GM18508 (cell line): ENCODE measurements around the gene ARHGEF3.
"Not testable (repeated sequence)": the region's sequence is repeated elsewhere in the genome, so short reads cannot be mapped to it uniquely, and the experiment has no call there.

Experiments used
- ATAC-seq: cut with Tn5 transposase; IDR thresholded peaks from one replicate; pipeline ENCODE4 v1.9.1; 2021; ENCODE audit warnings: moderate number of reproducible peaks; ENCODE audit not compliant: insufficient read depth, unreplicated experiment

ARHGEF3 gene

DNA sequence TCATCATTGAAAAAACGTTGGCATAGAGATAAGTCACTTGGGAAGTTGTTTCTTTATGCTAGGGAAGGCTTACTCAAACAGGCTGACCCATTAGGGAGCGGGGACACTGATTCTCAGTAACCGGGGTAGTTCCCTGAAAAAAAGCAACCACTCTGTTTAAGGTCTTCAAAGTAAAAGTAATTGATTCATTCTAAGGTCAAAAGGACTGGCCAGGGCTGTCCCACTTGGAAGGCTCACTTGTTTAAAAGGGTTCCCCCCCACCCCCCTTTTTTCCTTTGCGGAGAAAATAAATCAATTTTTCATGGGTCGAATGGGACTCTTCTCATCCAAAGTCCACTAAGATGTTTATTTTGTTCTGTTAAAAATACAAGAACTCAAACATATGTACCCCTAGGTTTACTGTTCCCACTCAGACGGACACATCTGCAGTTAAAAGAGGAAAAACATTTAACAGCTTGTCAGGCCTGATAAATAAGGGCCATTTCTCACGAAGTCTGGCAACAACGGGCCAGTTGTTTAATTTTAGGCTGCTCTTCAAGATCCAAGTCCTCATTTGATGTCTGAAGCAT is 53.0 kb downstream of the ARHGEF3 start:
- no peak for ATAC-seq

DNA sequence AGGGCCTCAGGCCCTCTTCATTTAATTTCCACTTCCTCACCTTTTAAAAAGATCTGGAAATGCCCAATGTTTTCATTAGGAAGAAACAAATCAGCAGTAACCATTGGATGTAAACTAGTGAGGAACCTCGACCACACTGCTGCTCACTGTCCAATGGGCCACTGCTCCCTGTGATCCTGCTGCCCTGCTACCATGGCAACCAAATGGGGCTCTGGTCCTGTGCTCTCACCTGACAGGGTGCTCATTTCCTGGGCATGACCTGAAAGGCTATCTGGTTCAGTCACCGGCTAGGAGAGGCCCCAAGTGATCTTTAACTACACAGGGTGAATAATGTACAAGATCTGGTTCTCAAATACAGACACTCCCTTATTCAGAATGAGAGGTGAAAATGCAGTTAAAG is 54.6 kb downstream of the ARHGEF3 start:
- ATAC-seq = no peak

DNA sequence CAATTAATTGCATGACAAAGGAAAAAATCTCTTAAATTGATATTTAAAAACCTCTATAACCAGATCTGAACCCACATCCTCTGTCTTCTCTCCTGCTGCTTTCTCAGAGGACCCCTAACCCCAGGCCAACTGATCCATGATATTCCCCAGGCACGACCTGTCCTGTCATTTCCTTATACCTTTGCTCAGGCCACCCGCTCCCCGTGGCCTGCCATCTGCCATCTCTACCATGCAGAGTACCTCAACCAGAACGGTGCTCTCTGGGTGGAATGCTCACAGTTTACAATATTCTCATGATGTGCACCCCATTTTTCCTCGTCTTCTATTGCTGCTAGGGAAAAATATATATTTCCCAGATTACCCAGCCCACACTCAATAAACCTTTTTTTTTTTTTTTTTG is 57.7 kb downstream of the ARHGEF3 start:
- no peak for ATAC-seq

DNA sequence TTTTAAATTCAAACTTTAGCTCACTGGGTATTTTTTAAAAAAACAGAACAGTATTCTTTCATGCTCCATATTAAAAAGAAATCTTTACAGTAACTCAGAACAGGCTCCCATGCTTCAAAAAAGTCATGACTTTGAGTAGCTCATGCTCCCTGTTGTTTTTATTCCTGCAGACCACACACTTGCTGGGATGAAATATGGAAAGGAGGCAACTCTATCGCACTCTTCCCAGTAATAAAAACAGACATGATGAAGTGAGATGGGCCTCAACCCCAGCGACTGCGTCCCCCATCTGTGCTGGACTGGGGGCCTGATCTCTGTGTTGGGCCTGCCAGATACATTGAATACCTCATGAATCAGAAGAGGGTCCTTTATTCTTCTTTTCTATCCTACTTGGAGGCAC is 58.9 kb downstream of the ARHGEF3 start:
- ATAC-seq = no peak

DNA sequence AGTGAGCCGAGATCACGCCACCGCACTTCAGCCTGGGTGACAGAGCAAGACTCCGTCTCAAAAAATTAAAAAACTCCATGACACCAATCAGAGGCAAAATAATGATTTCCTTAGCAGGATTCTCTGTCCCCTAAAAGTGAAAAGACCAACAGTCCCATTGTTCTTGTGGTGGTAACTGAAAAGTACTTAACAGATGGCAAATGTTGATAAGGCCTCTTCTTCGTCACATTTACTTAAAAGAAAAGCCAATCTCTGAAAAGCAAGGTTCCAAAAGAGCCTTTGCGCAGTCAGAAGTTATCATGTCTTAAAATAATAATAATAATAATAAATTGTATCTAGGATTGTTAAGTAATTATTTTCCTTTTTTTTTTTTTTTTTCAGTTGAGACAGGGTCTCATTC is 62.7 kb downstream of the ARHGEF3 start:
- ATAC-seq = no peak

DNA sequence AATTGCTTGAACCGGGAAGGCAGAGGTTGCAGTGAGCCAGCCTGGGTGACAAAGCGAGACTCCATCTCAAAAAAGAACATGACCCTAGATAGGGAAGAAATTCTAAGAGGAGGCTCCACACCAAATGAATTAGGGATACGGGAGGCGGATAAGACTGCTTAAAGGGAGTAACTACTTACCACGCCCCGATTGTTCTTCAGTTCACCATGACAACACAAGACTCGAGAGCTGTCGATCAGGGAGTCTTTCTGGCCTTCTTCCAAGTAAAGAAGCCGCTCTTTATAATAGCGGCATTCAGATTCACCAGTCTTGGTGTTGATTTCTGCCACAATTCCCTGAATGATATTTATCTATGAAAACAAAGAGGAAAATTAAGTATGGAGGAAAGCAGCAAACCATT is 64.7 kb downstream of the ARHGEF3 start:
- ATAC-seq = no peak

DNA sequence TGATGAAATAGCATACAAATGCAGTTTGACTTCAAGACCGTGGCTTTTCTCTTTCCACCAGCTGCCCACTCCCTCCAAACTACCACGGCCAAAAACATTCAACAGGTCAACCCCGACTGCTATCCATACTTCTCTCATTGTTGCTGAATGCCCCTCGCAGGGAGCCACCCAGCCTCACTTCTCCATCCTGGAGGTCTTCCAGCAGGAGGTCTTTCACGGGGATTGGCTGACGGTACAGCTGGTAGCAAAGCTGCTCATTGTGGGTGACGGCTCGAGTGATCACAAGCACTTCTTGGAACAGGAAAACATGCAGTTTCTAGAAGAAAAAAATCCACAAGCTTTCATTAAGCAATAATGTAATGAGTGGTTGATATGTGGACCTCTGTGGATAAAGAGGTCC is 69.6 kb downstream of the ARHGEF3 start:
- no peak for ATAC-seq

DNA sequence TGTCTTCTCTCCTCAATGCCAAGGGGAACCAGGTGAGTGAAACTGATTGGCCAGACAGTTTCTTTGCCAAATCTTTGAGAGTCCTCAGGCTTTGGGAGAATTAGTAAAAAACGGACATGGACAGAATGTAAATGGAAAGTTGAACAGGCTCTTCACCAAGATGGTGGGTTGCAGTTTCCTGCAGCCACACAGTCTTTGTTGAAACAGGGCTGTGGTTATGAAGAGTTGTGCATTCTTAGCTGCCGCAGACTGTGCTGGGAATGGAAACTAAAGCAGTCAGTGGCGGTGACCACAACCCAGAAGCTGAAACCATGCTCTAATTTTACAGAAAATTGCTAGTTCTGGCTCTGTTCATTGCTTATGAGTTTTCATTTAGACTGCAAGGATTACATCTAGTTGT is 76.6 kb downstream of the ARHGEF3 start:
- peak; percentile 80 for ATAC-seq

DNA sequence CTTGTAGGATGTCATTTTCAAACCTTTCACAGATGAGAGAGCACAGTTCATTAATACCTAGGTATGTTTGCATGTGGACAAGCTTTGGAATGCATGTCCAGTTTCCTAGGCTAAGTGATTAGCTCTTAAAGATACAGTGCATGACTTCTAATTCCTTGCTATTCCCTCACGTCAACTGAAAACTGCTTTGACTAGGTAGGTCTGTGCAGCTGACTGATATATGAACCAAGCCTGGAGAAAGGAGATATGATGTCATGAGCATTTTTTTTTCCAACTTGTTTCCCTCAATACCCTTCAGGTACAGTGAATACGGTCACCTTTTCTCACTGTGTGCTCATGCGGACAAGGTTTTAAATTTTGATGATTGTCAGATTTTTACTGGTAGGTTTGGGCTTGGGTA is 77.1 kb downstream of the ARHGEF3 start:
- no peak for ATAC-seq

DNA sequence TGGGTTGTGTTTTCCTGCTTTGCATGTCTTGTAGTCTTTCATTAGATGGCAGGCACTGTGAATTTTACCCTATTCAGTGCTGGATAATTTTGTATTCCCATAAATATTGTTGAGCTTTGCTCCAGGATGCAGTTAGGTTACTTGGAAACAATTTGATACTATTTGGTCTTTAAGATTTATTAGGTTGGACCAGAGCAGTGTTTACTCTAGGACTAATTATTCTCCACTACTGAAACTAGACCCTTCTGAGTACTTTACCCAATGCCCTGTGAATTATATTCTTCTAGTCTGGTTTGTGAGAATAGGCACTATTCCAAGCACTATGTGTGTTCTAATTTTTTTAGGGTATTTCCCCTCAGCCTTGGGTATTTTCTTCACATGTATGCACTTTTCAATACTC is 80.9 kb downstream of the ARHGEF3 start:
- no peak for ATAC-seq

DNA sequence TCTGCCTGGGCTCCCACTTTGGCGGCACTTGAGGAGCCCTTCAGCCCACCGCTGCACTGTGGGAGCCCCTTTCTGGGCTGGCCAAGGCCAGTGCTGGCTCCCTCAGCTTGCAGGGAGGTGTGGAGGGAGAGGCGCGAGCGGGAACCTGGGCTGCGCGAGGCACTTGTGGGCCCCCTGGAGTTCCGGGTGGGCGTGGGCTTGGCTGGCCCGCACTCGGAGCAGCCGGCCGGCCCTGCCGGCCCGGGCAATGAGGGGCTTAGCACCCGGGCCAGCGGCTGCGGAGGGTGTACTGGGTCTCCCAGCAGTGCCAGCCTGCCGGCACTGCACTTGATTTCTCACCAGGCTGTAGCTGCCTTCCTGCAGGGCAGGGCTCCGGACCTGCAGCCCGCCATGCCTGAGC is 82.9 kb downstream of the ARHGEF3 start:
- not testable (repeated sequence) for ATAC-seq

DNA sequence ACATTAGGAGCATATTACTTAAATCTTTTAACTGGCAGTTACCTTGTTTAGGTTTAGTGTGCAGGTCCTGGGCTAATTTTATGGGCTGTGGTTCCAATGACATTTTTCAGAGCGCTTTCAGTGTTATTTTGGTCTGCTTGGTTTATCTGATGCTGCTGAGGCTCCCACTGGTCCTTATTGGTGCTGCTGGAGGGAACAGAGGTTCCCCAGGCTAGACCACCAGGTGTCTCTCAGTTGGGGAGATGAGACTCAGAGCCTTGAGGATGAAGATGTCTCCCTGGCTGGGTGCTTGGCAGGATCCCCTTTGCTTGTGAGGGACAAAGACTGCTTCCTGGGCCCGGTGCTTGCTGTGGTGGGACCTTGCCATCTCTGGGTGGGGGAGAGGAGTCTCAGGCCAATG is 90.4 kb downstream of the ARHGEF3 start:
- ATAC-seq = no peak

DNA sequence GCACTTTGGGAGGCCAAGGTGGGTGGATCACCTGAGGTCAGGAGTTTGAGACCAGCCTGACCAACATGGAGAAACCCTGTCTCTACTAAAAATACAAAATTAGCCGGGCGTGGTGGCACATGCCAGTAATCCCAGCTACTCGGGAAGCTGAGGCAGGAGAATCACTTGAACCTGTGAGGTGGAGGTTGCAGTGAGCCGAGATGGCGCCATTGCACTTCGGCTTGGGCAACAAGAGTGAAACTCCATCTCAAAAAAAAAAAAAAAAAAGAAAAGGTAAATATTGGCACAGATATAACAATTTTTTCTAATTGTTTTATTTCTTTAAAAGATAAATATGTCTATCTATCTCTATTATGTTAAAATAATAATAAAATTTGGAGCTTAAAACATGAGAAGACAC is 94.3 kb downstream of the ARHGEF3 start:
- not testable (repeated sequence) for ATAC-seq

DNA sequence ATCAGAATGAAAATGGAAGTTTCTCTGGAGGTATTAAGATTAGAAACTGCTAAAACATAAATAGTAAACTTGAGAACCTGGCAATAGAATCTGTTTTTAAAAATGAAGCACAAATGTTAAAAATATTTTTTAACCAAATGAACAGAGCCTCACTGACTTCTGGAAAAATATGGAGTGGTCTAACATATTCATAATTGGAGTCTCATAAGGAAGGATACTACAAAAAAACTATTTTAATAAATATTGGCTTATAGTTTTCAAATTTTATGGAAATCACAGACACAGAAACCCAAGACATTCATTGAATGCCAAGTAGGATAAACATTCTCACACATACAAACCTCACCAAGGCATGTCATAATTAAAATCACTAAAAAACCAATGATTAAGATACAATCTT is 95.1 kb downstream of the ARHGEF3 start:
- no peak for ATAC-seq

DNA sequence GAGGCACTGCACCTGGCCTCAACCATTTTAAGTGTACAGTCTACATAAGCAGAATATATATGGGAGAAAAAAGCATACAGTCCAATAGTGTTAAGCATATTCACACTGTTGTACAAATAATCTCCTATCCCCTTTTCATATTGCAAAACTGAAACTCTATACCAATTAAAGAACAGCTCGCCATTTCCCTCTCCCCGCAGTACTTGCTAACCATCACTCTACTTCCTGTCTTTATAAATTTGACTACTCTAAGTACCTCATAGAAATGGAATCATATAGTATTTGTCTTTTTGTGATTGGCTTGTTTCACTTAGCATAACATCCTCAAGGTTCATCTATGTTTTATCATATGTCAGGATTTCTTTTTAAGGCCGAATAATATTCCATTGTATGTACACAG is 97.0 kb downstream of the ARHGEF3 start:
- ATAC-seq = no peak

DNA sequence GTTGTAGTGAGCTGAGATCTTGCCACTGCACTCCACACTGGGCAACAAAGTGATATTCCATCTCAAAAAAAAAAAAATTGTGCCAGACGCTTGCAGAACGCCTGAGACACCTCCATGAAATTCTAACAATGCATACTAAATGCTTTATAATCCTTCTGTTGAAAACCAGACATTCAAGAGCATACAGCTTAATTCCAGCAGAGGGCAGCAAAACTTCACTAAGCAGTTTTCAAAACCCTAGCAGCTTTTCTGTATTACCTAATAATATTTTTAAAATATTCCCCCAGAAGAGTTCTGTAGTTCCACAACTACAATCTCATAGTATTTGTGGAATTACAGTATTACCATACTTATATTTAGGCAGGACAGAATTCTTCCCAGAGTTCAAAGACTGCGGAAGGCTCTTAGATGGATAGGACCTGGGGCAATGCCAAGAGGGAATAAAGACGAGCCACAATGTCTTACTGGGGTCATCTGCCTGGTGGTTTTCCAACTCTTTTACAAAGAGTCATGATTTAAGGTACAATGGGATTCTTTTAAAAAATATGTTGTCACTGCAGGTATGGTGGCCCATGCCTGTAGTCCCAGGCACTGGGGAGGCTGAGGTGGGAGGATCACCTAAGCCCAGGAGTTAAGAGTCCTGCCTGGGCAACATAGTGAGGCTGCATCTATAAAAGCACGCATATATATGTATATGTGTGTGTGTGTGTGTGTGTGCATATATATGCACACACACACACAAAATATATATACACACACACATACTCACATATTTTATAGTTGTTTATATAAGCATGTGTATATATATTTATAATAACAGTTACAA is 99.0 kb downstream of the ARHGEF3 start:
- ATAC-seq = no peak

DNA sequence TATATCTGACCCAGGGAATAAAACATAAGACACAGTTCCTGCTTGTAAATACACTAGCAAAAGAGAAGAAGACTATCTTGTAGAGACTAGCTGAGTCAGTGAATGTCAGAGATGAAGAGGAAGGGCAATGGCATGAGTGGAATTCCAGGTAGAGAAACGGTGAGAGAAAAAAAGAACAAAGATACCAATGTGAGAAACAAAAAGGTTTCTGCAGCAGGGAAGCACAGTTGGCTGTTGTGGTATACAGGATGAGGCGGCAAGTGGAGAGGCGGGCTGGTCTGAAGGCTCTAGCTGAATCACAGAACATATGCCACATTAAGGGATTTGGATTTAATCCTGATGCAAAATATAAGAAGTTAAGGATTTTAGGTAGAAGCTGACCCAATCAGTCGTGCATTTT is 101.6 kb downstream of the ARHGEF3 start:
- ATAC-seq = no peak

DNA sequence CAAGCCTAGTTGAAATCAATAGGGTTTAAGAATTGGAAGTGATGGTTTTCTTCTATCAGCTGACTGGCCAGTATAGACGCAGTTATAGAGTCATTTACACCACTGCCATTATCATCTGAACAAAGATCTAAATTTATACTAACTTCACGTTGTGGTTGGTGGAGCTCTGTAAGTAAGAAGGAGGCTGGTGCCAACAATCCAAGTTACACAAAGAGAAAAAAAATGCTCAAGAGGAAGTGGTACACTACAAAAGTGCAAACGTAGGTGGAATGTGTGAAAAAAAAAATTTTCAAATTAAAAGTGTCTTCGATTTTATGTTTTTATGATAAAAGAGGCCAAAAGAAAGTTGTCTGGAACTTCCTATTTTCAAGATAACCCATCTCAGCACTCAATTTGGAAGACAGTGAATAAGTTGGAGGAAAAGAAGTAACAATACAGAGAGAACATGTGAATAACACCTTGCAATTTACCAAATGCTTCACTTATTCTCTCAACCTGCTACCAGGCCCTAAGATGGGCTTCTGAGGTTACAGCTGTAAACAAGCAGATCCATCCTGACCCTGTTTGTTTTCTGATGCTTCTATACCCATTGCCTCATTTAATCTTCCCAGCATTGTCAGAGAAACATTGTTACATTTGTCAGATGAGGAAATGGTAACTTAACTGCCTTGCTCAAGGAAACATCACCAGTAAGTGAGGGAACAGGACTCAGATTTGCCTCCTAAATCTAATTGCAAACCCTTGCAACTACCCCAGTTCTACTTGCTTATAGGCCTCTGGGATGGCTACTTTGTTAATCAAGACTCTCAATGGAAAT is 106.7 kb downstream of the ARHGEF3 start:
- no peak for ATAC-seq

DNA sequence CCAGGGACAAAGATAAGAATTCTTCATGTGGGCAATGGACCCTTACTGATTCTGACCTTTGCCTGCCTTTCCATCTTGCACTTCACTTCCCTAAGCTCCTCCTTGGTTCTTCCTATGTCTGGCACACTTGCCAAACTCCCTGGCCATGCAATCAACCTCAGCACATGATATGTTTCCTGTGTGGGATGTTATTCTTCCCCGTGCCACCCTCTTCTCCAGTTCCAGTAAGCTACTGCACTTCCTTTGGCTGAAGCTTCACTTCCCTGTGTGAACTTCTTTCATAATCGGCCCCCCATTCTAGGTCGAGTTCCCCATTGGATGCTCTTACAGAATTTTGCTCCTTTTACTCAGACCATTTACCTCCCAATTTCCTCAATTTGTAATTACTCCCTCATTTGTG is 108.0 kb downstream of the ARHGEF3 start:
- ATAC-seq = no peak

DNA sequence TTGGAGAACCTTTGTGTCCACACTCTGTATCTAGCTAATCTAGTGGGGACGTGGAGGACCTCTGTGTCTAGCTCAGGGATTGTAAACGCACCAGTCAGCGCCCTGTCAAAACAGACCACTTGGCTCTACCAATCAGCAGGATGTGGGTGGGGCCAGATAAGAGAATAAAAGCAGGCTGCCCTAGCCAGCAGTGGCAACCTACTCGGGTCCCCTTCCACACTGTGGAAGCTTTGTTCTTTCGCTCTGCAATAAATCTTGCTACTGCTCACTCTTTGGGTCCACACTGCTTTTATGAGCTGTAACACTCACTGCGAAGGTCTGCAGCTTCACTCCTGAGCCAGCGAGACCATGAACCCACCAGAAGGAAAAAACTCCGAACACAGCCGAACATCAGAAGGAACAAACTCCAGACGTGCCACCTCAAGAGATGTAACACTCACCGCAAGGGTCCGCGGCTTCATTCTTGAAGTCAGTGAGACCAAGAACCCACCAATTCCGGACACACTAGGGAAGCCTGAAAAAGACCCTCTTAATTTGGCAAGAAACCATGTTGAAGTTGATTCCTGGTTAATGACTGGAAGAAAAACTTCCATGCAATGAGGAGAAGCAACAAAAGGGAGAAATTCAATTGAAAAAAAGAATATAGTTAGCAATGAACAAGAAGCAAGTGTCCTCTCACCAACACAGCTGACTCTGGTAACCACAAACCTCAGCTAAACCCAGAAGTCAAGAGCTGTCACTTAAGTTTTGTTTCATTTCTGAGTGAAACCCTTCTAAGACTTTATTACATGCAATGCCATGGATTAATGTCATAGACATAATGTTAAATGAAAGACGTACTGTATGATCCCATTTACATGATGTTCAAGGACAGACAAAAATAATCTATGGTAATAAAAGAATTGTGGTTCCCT is 109.0 kb downstream of the ARHGEF3 start:
- ATAC-seq = not testable (repeated sequence)
